K562 (cell line): Measurements from ENCODE around the gene OR10H2. TPM values are rescaled to one million over a fixed set of nuclear protein-coding genes. Genes with fewer than 3 reads are reported as not detected.

Experiments used
- ATAC-seq: fragments of 200-7000 bp; cut with Tn5 transposase; 3 replicates; pipeline ENCODE4 v1.9.1; 2020; ENCODE audit warnings: moderate library complexity
- BruUV-seq: library from RNA; stranded (reverse); fragments of 400-500 nt; replicated peaks from 2 replicates; lab custom pipeline; 2021; lab: Mats Ljungman, UMichigan
- CTCF ChIA-PET: fragments of 300-600 bp; formaldehyde crosslinking; extraction: SDS; loops from one replicate; lab custom pipeline; 2021; ENCODE audit warnings: low intra/inter-chr PET ratio; lab: Yijun Ruan, JAX
- POLR2A ChIA-PET: fragments of 300-600, 350-650 bp; sonication (Branson Sonifier 250); formaldehyde crosslinking; extraction: SDS; loops from one replicate; lab custom pipeline; 2021; ENCODE audit warnings: antibody characterized with exemption, inconsistent platforms; lab: Yijun Ruan, JAX
- DNase-seq, 4 experiments: peaks; one replicate each; pipeline versions ENCODE4 v3.0.0 to v3.0.0-alpha.2; 2011 to 2018; ENCODE audit warnings: low spot score in 3 of 4, mixed read lengths in 3 of 4; ENCODE audit errors: extremely low read depth in 1 of 4
- FAIRE-seq: peaks from 2 replicates; lab custom pipeline; 2011; peaks lifted over from hg19 to GRCh38; lab: Jason Lieb, UNC
- H2AFZ ChIP-seq: 2 replicates; pipeline ENCODE4 v1.6.0; 2011; ENCODE audit warnings: low read depth, low read length, control low read depth, inconsistent platforms
- H3K27ac ChIP-seq: fragments of 200-600 bp; 3 replicates; pipeline ENCODE4 v1.8.0; 2011; ENCODE audit warnings: low read depth, mild to moderate bottlenecking, control low read depth, inconsistent platforms, low read length, moderate library complexity, mixed read lengths; ENCODE audit errors: extremely low read depth
- H3K27me3 ChIP-seq, 2 experiments: fragments of 300-600 bp in 1 of 2; 2 replicates in 1 of 2; 3 replicates in 1 of 2; pipeline versions ENCODE4 v1.6.0 to v1.8.0; 2011; ENCODE audit warnings: inconsistent platforms in 2 of 2, low read length in 2 of 2, mild to moderate bottlenecking in 1 of 2, mixed read lengths in 1 of 2, moderate library complexity in 1 of 2; ENCODE audit not compliant: control insufficient read depth in 2 of 2, insufficient read depth in 2 of 2
- H3K36me3 ChIP-seq: fragments of 300-600 bp; 3 replicates; pipeline ENCODE4 v1.8.0; 2011; ENCODE audit warnings: mild to moderate bottlenecking, low read length, inconsistent platforms; ENCODE audit not compliant: control insufficient read depth, insufficient read depth
- H3K4me1 ChIP-seq, 2 experiments: fragments of 200-600 bp in 1 of 2; replicated peaks in 1 of 2; 2 replicates in 1 of 2; 3 replicates in 1 of 2; pipeline versions ENCODE4 v1.5.1 to v1.8.0; 2011; ENCODE audit warnings: inconsistent platforms in 2 of 2, low read length in 2 of 2, mild to moderate bottlenecking in 1 of 2, mixed read lengths in 1 of 2, moderate library complexity in 1 of 2; ENCODE audit not compliant: control insufficient read depth in 2 of 2, insufficient read depth in 2 of 2
- H3K4me2 ChIP-seq: 2 replicates; pipeline ENCODE4 v1.6.1; 2011; ENCODE audit warnings: low read length, control low read depth, inconsistent platforms, mixed read lengths; ENCODE audit not compliant: insufficient read depth
- H3K4me3 ChIP-seq: fragments of 200-600 bp; sonication (generic), shearing (Covaris generic); 2 replicates; pipeline ENCODE4 v1.5.1; 2016; ENCODE audit warnings: control low read depth, inconsistent platforms
- H3K79me2 ChIP-seq: fragments of 200-600 bp; 3 replicates; pipeline ENCODE4 v1.8.0; 2011; ENCODE audit warnings: low read length, inconsistent platforms; ENCODE audit not compliant: control insufficient read depth, insufficient read depth
- H3K9ac ChIP-seq, 2 experiments: 2 replicates each; pipeline versions ENCODE4 v1.6.0 to v1.6.1; 2011; ENCODE audit warnings: low read depth in 2 of 2, low read length in 2 of 2, control low read depth in 1 of 2, inconsistent platforms in 1 of 2, mild to moderate bottlenecking in 1 of 2, mixed read lengths in 1 of 2; ENCODE audit not compliant: insufficient read depth in 1 of 2
- H3K9me1 ChIP-seq: one replicate; pipeline ENCODE4 v1.6.0; 2011; ENCODE audit warnings: inconsistent platforms, mild to moderate bottlenecking, low read length, moderate library complexity; ENCODE audit not compliant: control insufficient read depth, insufficient read depth
- H3K9me3 ChIP-seq: replicated peaks from 2 replicates; pipeline ENCODE4 v1.5.1; 2011; ENCODE audit warnings: low read depth, low read length, inconsistent platforms; ENCODE audit not compliant: control insufficient read depth, insufficient read depth
- H4K20me1 ChIP-seq: replicated peaks from 2 replicates; pipeline ENCODE4 v1.6.1; 2011; ENCODE audit warnings: low read length, inconsistent platforms, mixed read lengths; ENCODE audit not compliant: control insufficient read depth, insufficient read depth
- CHD4 ChIP-seq: fragments of 200-600 bp; sonication (generic); IDR thresholded peaks from 3 replicates; pipeline ENCODE4 v1.6.1; 2012; ENCODE audit warnings: low read depth, mild to moderate bottlenecking, mixed read lengths, low read length, inconsistent platforms; ENCODE audit not compliant: insufficient read depth, insufficient replicate concordance, poor library complexity, severe bottlenecking
- HMGN3 ChIP-seq: IDR thresholded peaks from 2 replicates; pipeline ENCODE4 v1.6.1; 2011; ENCODE audit warnings: borderline replicate concordance, low read depth, mild to moderate bottlenecking, mixed read lengths, low read length; ENCODE audit not compliant: insufficient read length; ENCODE audit errors: extremely low read depth
- RUNX1 ChIP-seq: sonication (generic); IDR thresholded peaks from 2 replicates; pipeline ENCODE4 v1.6.1; 2016; ENCODE audit warnings: antibody characterized with exemption, low read depth
- ZNF785 ChIP-seq: fragments of 250-450 bp; sonication (Bioruptor Pico); IDR thresholded peaks from 2 replicates; pipeline ENCODE4 v1.4.0; 2020; ENCODE audit warnings: mild to moderate bottlenecking
- WGBS: fragments of 100-300 bp; shearing (Covaris generic); methylation state at CpG from one replicate; pipeline ENCODE4 v1.1.6; 2016; ENCODE audit warnings: low coverage, mixed read lengths; ENCODE audit not compliant: insufficient coverage; ENCODE audit errors: missing lambda C conversion rate; 5-methylcytosine and 5-hydroxymethylcytosine counted together
- in situ Hi-C: fragments of 300-500 bp; cut with MboI; formaldehyde crosslinking; loops from 4 replicates; pipeline ENCODE4 v1.15.0; 2018; ENCODE audit warnings: inconsistent platforms, mixed read lengths
- intact Hi-C: fragments of 100-400 bp; cut with micrococcal nuclease; formaldehyde crosslinking; loops from 2 replicates; pipeline ENCODE4 v1.14.2; 2022
- polyA plus RNA-seq, 8 experiments: library from polyadenylated mRNA; depleted of rRNA in 4 of 8; stranded (reverse) in 5 of 8; unstranded in 3 of 8; fragments of >200 nt; fragmentation: Nextera tagmentation in 2 of 8; fragmentation: Illumina TruSeq in 1 of 8; extraction: Ambion mirVana in 2 of 8; extraction: Trizol in 1 of 8; gene quantifications; 2 replicates each; pipeline versions ENCODE4 v1.2.1 to v1.2.3, GENCODE V29; 2011 to 2014; ENCODE audit warnings: inconsistent platforms in 1 of 8, missing spikeins in 1 of 8
- total RNA-seq, 7 experiments: library from RNA; depleted of rRNA in 6 of 7; stranded (reverse); fragments of >200 nt in 6 of 7; fragmentation: Illumina TruSeq in 2 of 7; extraction: Trizol in 2 of 7; gene quantifications; 2 replicates each; pipeline versions ENCODE4 v1.2.1 to v1.2.3, GENCODE V29; 2011 to 2021; ENCODE audit warnings: low replicate concordance in 1 of 7
- TF ChIP-seq, protein P1 (sequence below), 2 experiments: fragments of 450-650 bp in 1 of 2; sonication (generic) in 1 of 2; formaldehyde crosslinking in 1 of 2; IDR thresholded peaks in 1 of 2; conservative IDR thresholded peaks in 1 of 2; 2 replicates each; pipeline versions ENCODE4 v1.6.1 to v1.8.1; 2016 to 2023; ENCODE audit warnings: mild to moderate bottlenecking in 2 of 2, moderate library complexity in 2 of 2, inconsistent platforms in 1 of 2, missing genetic modification reagents in 1 of 2

OR10H2 gene
- total and polyA plus RNA-seq, 9 of the 15 experiments (the other 6 are each of a cell fraction or from before 2014, with no cell fraction given), result not detected

DNA sequence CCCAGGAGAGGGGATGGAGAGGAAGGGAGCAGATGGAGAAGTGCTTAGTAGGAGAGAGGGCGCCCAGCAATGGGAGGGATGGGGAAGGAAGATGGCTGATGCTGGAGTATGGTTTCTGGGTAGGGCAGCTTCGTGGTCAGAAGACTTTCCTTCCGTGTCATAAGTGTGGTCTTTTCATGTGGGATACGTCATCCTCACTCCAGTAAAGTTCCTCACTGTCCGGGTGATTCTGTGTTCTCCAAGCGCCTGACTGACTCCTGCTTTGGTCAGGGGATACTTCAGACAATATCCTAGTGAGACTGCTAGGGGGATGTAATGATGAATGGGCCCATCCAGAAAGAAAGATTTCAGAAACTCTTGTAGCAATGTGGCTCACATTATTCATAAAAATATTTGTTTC lies 6.1 kb downstream of the OR10H2 start (continued):
- TF ChIP-seq HMGN3, result no peak
- TF ChIP-seq RUNX1, result no peak
- no peak for TF ChIP-seq ZNF785 (CRISPR knock-in tag)
- TF ChIP-seq, all 486 proteins: peak for 0

DNA sequence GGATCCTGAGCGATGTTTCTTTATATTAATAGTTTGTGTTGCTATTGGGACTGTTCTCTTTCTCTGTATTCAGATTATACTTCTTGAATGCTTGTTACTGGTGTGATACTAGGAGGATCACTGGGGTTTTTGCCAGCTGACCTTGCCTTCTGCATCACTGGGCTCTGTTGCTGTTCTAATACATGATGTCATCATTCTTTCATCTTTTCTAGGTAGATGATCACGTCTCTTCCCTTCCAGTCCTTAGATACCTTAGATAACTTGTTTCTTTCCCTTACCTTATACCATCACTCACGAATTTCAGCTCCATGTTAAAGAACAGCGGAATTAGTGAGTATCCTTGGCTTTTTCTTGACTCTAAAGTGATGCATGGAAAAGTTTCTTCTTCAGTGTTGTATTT lies 9.9 kb downstream of the OR10H2 start, which contains the start of gene OR10H3:
Gene OR10H3 (plus strand): TSS at position 264 of the 400 bp plus-strand sequence. CDS start 3,408 bp downstream, outside the sequence.
- Histone ChIP-seq H3K4me1 (no peaks in the 10 kb centered on the region), H3K36me3 (no peaks in the 10 kb centered on the region), H3K9ac (no peak within 1 kb of the TSS), H2AFZ (no peak within 1 kb of the TSS), H3K4me3 (no peak within 1 kb of the TSS), H3K9me3 (no peaks in the 10 kb centered on the region), H4K20me1 (no peaks in the 10 kb centered on the region), H3K79me2 (no peaks in the 10 kb centered on the region), H3K27ac (no peak within 1 kb of the TSS), H3K27me3 (no peaks in the 10 kb centered on the region), H3K4me2 (no peak within 1 kb of the TSS), H3K9me1 (no peaks in the 10 kb centered on the region)
- TF ChIP-seq CHD4, result no peak
- TF ChIP-seq, protein P1, sequence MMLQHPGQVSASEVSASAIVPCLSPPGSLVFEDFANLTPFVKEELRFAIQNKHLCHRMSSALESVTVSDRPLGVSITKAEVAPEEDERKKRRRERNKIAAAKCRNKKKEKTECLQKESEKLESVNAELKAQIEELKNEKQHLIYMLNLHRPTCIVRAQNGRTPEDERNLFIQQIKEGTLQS (IDR thresholded peaks at IDR 0.05), result peak; percentile 34
- TF ChIP-seq, protein P1 (CRISPR knock-in tag; conservative IDR thresholded peaks at IDR 0.05), result no peak
- in situ Hi-C loops, result no loop called here
- POLR2A ChIA-PET, result no interaction called here
- no TSS peak for BruUV-seq
- WGBS, result 1% methylated on average over 4 of the region's 4 CpGs
- ATAC-seq (no peak), DNase-seq (no peak), FAIRE-seq (no peak)
- intact Hi-C loops, result no loop called here
- CTCF ChIA-PET, result no interaction called here
